H1 (cell line): ENCODE results near the gene ARRDC1. TPM values are rescaled to one million over a fixed set of nuclear protein-coding genes. Genes with fewer than 3 reads are reported as not detected.

Source experiments
- CTCF ChIA-PET: fragments of 300-600 bp; sonication (Branson Sonifier 250); formaldehyde crosslinking; loops from one replicate; lab custom pipeline; 2021; ENCODE audit not compliant: partially characterized antibody; lab: Charles Lee
- POLR2A ChIA-PET: fragments of 300-600 bp; sonication (Branson Sonifier 250); formaldehyde crosslinking; loops from one replicate; lab custom pipeline; 2021; ENCODE audit warnings: inconsistent platforms; ENCODE audit not compliant: partially characterized antibody; lab: Charles Lee
- DNase-seq, 2 experiments: peaks; one replicate each; pipeline versions ENCODE4 v3.0.0 to v3.0.0-alpha.2; 2010 to 2022; ENCODE audit warnings: low spot score in 2 of 2, low read depth in 1 of 2, mixed read lengths in 1 of 2
- FAIRE-seq: peaks from 2 replicates; lab custom pipeline; 2011; peaks lifted over from hg19 to GRCh38; lab: Jason Lieb, UNC
- H2AFZ ChIP-seq: 2 replicates; pipeline ENCODE4 v1.8.1; 2012; ENCODE audit warnings: low read length, inconsistent platforms
- H2AK5ac ChIP-seq: 2 replicates; pipeline ENCODE4 v1.6.1; 2013; ENCODE audit warnings: low read depth, low read length
- H2BK120ac ChIP-seq: replicated peaks from 2 replicates; pipeline ENCODE3; 2013; ENCODE audit warnings: low read depth, low read length, inconsistent platforms
- H2BK12ac ChIP-seq: 2 replicates; pipeline ENCODE4 v1.6.1; 2013; ENCODE audit warnings: low read depth, low read length
- H2BK15ac ChIP-seq: 2 replicates; pipeline ENCODE4 v1.6.1; 2013; ENCODE audit warnings: low read length
- H2BK20ac ChIP-seq: 2 replicates; pipeline ENCODE4 v1.6.1; 2013; ENCODE audit warnings: low read length
- H2BK5ac ChIP-seq: 2 replicates; pipeline ENCODE4 v1.6.1; 2013; ENCODE audit warnings: low read depth, low read length
- H3K14ac ChIP-seq: 2 replicates; pipeline ENCODE4 v1.6.1; 2013; ENCODE audit warnings: inconsistent platforms; ENCODE audit not compliant: insufficient read length
- H3K18ac ChIP-seq: 2 replicates; pipeline ENCODE4 v1.6.1; 2013; ENCODE audit warnings: low read length; ENCODE audit errors: extremely low read depth
- H3K23ac ChIP-seq: 2 replicates; pipeline ENCODE4 v1.6.1; 2013; ENCODE audit warnings: inconsistent platforms; ENCODE audit not compliant: insufficient read length
- H3K23me2 ChIP-seq: 2 replicates; pipeline ENCODE4 v1.6.1; 2013; ENCODE audit warnings: low read depth, low read length
- H3K27ac ChIP-seq: 2 replicates; pipeline ENCODE4 v1.6.1; 2011; ENCODE audit warnings: low read depth, low read length, inconsistent platforms
- H3K27me3 ChIP-seq, 4 experiments: replicated peaks in 1 of 4; 1 replicate in 1 of 4; 2 replicates in 3 of 4; pipeline versions ENCODE4 v1.6.1 to v1.8.1; 2011 to 2013; ENCODE audit warnings: low read length in 3 of 4, mild to moderate bottlenecking in 3 of 4, inconsistent platforms in 2 of 4, mixed read lengths in 2 of 4, moderate library complexity in 1 of 4; ENCODE audit not compliant: control insufficient read depth in 3 of 4, insufficient read depth in 3 of 4; ENCODE audit errors: extremely low read depth in 1 of 4
- H3K36me3 ChIP-seq, 4 experiments: 2 replicates each; pipeline versions ENCODE4 v1.6.1 to v1.8.1; 2011 to 2013; ENCODE audit warnings: mild to moderate bottlenecking in 4 of 4, low read length in 3 of 4, moderate library complexity in 2 of 4, control low read depth in 1 of 4, inconsistent platforms in 1 of 4; ENCODE audit not compliant: insufficient read depth in 4 of 4, control insufficient read depth in 2 of 4
- H3K4ac ChIP-seq: replicated peaks from 2 replicates; pipeline ENCODE3; 2013; ENCODE audit warnings: low read length, low read depth, mixed read lengths, inconsistent platforms; ENCODE audit not compliant: insufficient read length
- H3K4me1 ChIP-seq, 4 experiments: replicated peaks in 1 of 4; 1 replicate in 1 of 4; 2 replicates in 3 of 4; pipeline versions ENCODE4 v1.6.1 to v1.8.1; 2011 to 2013; ENCODE audit warnings: low read length in 3 of 4, inconsistent platforms in 2 of 4, mixed read lengths in 1 of 4; ENCODE audit not compliant: insufficient read depth in 4 of 4, control insufficient read depth in 3 of 4
- H3K4me2 ChIP-seq, 2 experiments: 2 replicates each; pipeline versions ENCODE4 v1.6.1 to v1.8.1; 2011 to 2013; ENCODE audit warnings: low read depth in 2 of 2, low read length in 2 of 2, control low read depth in 1 of 2, inconsistent platforms in 1 of 2, mild to moderate bottlenecking in 1 of 2; ENCODE audit not compliant: insufficient read depth in 1 of 2
- H3K4me3 ChIP-seq, 4 experiments: fragments of 200-600, 300-600 bp in 1 of 4; sonication (generic), shearing (Covaris generic), sonication (Bioruptor Twin) in 1 of 4; 2 replicates each; pipeline versions ENCODE4 v1.5.1 to v1.8.1; 2011 to 2016; ENCODE audit warnings: low read length in 4 of 4, low read depth in 3 of 4, control low read depth in 2 of 4, inconsistent platforms in 2 of 4, mild to moderate bottlenecking in 2 of 4, mixed read lengths in 1 of 4, moderate library complexity in 1 of 4; ENCODE audit not compliant: insufficient read depth in 2 of 4; ENCODE audit errors: extremely low read depth in 1 of 4
- H3K56ac ChIP-seq: replicated peaks from 2 replicates; pipeline ENCODE3; 2013; ENCODE audit warnings: low read depth, mild to moderate bottlenecking, mixed read lengths, low read length, inconsistent platforms; ENCODE audit not compliant: insufficient read length
- H3K79me1 ChIP-seq: 2 replicates; pipeline ENCODE4 v1.6.1; 2013; ENCODE audit warnings: low read depth, low read length, control low read depth
- H3K79me2 ChIP-seq, 2 experiments: 2 replicates each; pipeline versions ENCODE4 v1.6.1 to v1.8.1; 2012 to 2013; ENCODE audit warnings: low read length in 2 of 2, mild to moderate bottlenecking in 2 of 2, inconsistent platforms in 1 of 2; ENCODE audit not compliant: insufficient read depth in 2 of 2, control insufficient read depth in 1 of 2
- H3K9ac ChIP-seq, 4 experiments: replicated peaks in 1 of 4; 1 replicate in 1 of 4; 2 replicates in 3 of 4; pipeline versions ENCODE4 v1.6.1 to v1.8.1; 2011 to 2013; ENCODE audit warnings: low read depth in 3 of 4, low read length in 3 of 4, control low read depth in 2 of 4, mild to moderate bottlenecking in 2 of 4, moderate library complexity in 2 of 4, inconsistent platforms in 1 of 4; ENCODE audit errors: extremely low read depth in 1 of 4
- H3K9me3 ChIP-seq, 2 experiments: 2 replicates each; pipeline versions ENCODE4 v1.6.1 to v1.8.1; 2012 to 2013; ENCODE audit warnings: mild to moderate bottlenecking in 2 of 2, moderate library complexity in 2 of 2, control low read depth in 1 of 2, inconsistent platforms in 1 of 2, low read depth in 1 of 2, low read length in 1 of 2, mixed read lengths in 1 of 2; ENCODE audit not compliant: insufficient read depth in 2 of 2
- H4K20me1 ChIP-seq, 2 experiments: replicated peaks in 1 of 2; 2 replicates each; pipeline versions ENCODE3 to v1.8.1; 2011 to 2013; ENCODE audit warnings: inconsistent platforms in 2 of 2, low read length in 2 of 2, mild to moderate bottlenecking in 1 of 2; ENCODE audit not compliant: insufficient read depth in 2 of 2, control insufficient read depth in 1 of 2
- H4K5ac ChIP-seq: 2 replicates; pipeline ENCODE4 v1.6.1; 2013; ENCODE audit warnings: low read length, low read depth, mixed read lengths, inconsistent platforms; ENCODE audit not compliant: insufficient read length
- H4K8ac ChIP-seq: 2 replicates; pipeline ENCODE4 v1.8.0; 2013; ENCODE audit warnings: mild to moderate bottlenecking, moderate library complexity, low read length, inconsistent platforms; ENCODE audit not compliant: insufficient read depth; ENCODE audit errors: extremely low read depth
- H4K91ac ChIP-seq: replicated peaks from 2 replicates; pipeline ENCODE3; 2013; ENCODE audit warnings: low read length, mixed read lengths, inconsistent platforms; ENCODE audit not compliant: insufficient read length
- BACH1 ChIP-seq: IDR thresholded peaks from 2 replicates; pipeline ENCODE4 v1.6.1; 2012; ENCODE audit warnings: low read length, improper control_type of control experiment
- CREB1 ChIP-seq: IDR thresholded peaks from 2 replicates; pipeline ENCODE4 v1.6.1; 2012; ENCODE audit warnings: inconsistent platforms
- EGR1 ChIP-seq: IDR thresholded peaks from 2 replicates; pipeline ENCODE4 v1.6.1; 2011; ENCODE audit warnings: low read depth, low read length, borderline replicate concordance
- HDAC2 ChIP-seq, 2 experiments: fragments of 300-600 bp in 1 of 2; sonication (generic) in 1 of 2; IDR thresholded peaks; 2 replicates each; pipeline ENCODE4 v1.6.1; 2011 to 2012; ENCODE audit warnings: low read depth in 2 of 2, low read length in 2 of 2, mild to moderate bottlenecking in 2 of 2, moderate library complexity in 2 of 2, borderline replicate concordance in 1 of 2, inconsistent platforms in 1 of 2
- JUND ChIP-seq: IDR thresholded peaks from 2 replicates; pipeline ENCODE4 v1.6.1; 2011; ENCODE audit warnings: mild to moderate bottlenecking, improper control_type of control experiment, low read length
- NANOG ChIP-seq: IDR thresholded peaks from 2 replicates; pipeline ENCODE4 v1.6.1; 2011; ENCODE audit warnings: low read length, low read depth, mild to moderate bottlenecking, inconsistent platforms; ENCODE audit not compliant: insufficient read depth, poor library complexity, severe bottlenecking
- PHF8 ChIP-seq: fragments of 200-600 bp; sonication (generic); conservative IDR thresholded peaks from 2 replicates; pipeline ENCODE4 v1.7.1; 2012; ENCODE audit warnings: low read depth, mild to moderate bottlenecking, inconsistent platforms, low read length, moderate library complexity
- POLR2A ChIP-seq, 2 experiments: IDR thresholded peaks; 1 replicate in 1 of 2; 2 replicates in 1 of 2; pipeline ENCODE4 v1.6.1; 2011; ENCODE audit warnings: low read depth in 2 of 2, low read length in 2 of 2, mild to moderate bottlenecking in 2 of 2; ENCODE audit errors: control extremely low read depth in 1 of 2
- RAD21 ChIP-seq, 2 experiments: IDR thresholded peaks in 1 of 2; conservative IDR thresholded peaks in 1 of 2; 2 replicates each; pipeline ENCODE4 v1.6.1; 2011; ENCODE audit warnings: low read depth in 2 of 2, low read length in 2 of 2, improper control_type of control experiment in 1 of 2, inconsistent platforms in 1 of 2, mild to moderate bottlenecking in 1 of 2, moderate library complexity in 1 of 2
- SP4 ChIP-seq: IDR thresholded peaks from 2 replicates; pipeline ENCODE4 v1.6.1; 2012; ENCODE audit warnings: low read length, inconsistent platforms
- SRF ChIP-seq: IDR thresholded peaks from 2 replicates; pipeline ENCODE4 v1.6.1; 2011; ENCODE audit warnings: mild to moderate bottlenecking, low read depth, low read length, moderate library complexity
- WGBS, 2 experiments: shearing (Covaris generic) in 1 of 2; methylation state at CpG; one replicate each; pipeline versions ENCODE4 v1.1.6 to v1.1.7; 2013 to 2015; ENCODE audit warnings: low lambda C conversion rate in 2 of 2, mixed read lengths in 2 of 2, inconsistent platforms in 1 of 2, low coverage in 1 of 2, missing lambda C conversion rate in 1 of 2; ENCODE audit not compliant: insufficient replicate concordance in 2 of 2, insufficient coverage in 1 of 2, insufficient read length in 1 of 2; ENCODE audit errors: extremely low coverage in 1 of 2, missing lambda C conversion rate in 1 of 2; 5-methylcytosine and 5-hydroxymethylcytosine counted together
- polyA plus RNA-seq, 7 experiments: library from polyadenylated mRNA; depleted of rRNA in 3 of 7; stranded (reverse) in 5 of 7; unstranded in 2 of 7; fragments of >200 nt in 5 of 7; fragments of 200-250 nt in 2 of 7; gene quantifications; 1 replicate in 5 of 7; 2 replicates in 1 of 7; 4 replicates in 1 of 7; pipeline versions ENCODE4 v1.2.1 to v1.2.3, GENCODE V29; 2011 to 2013; ENCODE audit warnings: missing spikeins in 2 of 7, mixed read lengths in 2 of 7
- total RNA-seq: library from RNA; stranded (reverse); fragmentation: NEBNext Ultra II Directional; extraction: Animal tissue kit (Norgen Biotek cat#: 25700); gene quantifications from 2 replicates; pipeline ENCODE4 v1.2.1, GENCODE V29; 2021

ARRDC1 gene
- total and polyA plus RNA-seq, 2 of the 8 experiments (the other 6 are each of a cell fraction or from before 2014, with no cell fraction given) = 22.0 to 58.4 TPM

GRCh38 chr9:137607141-137607857, 1.8 kb downstream of the ARRDC1 start:
- 92% methylated on average over 14 of the region's 17 CpGs; no CpG with 5 or more reads in 1 of the 2 experiments for whole genome bisulfite sequencing, 2 experiments
- FAIRE-seq = no peak
- H4K8ac ChIP-seq = no peak overlapping the region

More at GRCh38 chr9:137607141-137607857, 1.8 kb downstream of the ARRDC1 start:
- H2BK15ac ChIP-seq = no peak overlapping the region; the same call in 1 of the 2 replicates
- H3K27me3 ChIP-seq = peaks cover 0 to 9% (median 2%) of the 10 kb centered on the region in 4 experiments; a peak in 2 of 7 replicates
- H3K4me1 ChIP-seq = peaks cover 0 to 22% (median 12%) of the 10 kb centered on the region in 4 experiments; a peak in 6 of 7 replicates
- POLR2A ChIA-PET = interaction anchor here (0.8 to 3.9 kb wide), 6 partner anchors 10 to 55 kb away, joined by 3 to 25 read pairs (median 4); partner anchors contain the start of gene EHMT1
- H3K36me3 ChIP-seq = no peaks in the 10 kb centered on the region
- H3K4me2 ChIP-seq = peak overlapping the region; percentile 42 to 78; a peak in 2 of 4 replicates
- DNase-seq = no peak
- H2BK20ac ChIP-seq = no peak overlapping the region
- no peak overlapping the region for H3K9ac ChIP-seq
- no peak overlapping the region; the same call in 1 of the 2 replicates for H2BK5ac ChIP-seq
- no peaks in the 10 kb centered on the region for H3K79me1 ChIP-seq
- TF ChIP-seq EGR1 (no peak), POLR2A (IDR thresholded peaks at IDR 0.05; ENCODE audit: control extremely low read depth in 1 of 2, low read depth in 2 of 2, low read length in 2 of 2) (no peak), JUND (no peak), SRF (no peak), BACH1 (no peak), CREB1 (no peak), NANOG (no peak), SP4 (no peak), PHF8 (no peak), HDAC2 (IDR thresholded peaks at IDR 0.05; ENCODE audit: borderline replicate concordance in 1 of 2, low read depth in 2 of 2, low read length in 2 of 2) (no peak), RAD21 (IDR thresholded peaks at IDR 0.05 in 1 of 2, conservative IDR thresholded peaks at IDR 0.05 in 1 of 2; ENCODE audit: low read depth in 2 of 2, low read length in 2 of 2) (no peak)
- TF ChIP-seq, all 59 proteins: peak for 0
- CTCF ChIA-PET = interaction anchor here (0.7 to 3.5 kb wide), 6 partner anchors 10 to 64 kb away, joined by 3 to 20 read pairs (median 4); partner anchors contain the start of gene EHMT1
- no peak overlapping the region for H3K18ac ChIP-seq
- no peak overlapping the region for H2AFZ ChIP-seq
- no peak overlapping the region for H3K27ac ChIP-seq
- no peak overlapping the region for H3K14ac ChIP-seq
- peaks cover 4% of the 10 kb centered on the region; the same call in 1 of the 2 replicates for H3K23me2 ChIP-seq
- peaks cover 0 to 7% of the 10 kb centered on the region in 2 experiments; a peak in 1 of 4 replicates for H3K79me2 ChIP-seq
- no peak overlapping the region for H3K56ac ChIP-seq
- no peak overlapping the region for H4K5ac ChIP-seq
- H4K91ac ChIP-seq = no peak overlapping the region
- H3K9me3 ChIP-seq = no peaks in the 10 kb centered on the region
- H2BK12ac ChIP-seq = no peak overlapping the region
- H3K23ac ChIP-seq = no peak overlapping the region
- H3K4ac ChIP-seq = no peak overlapping the region
- H2AK5ac ChIP-seq = no peak overlapping the region; the same call in 1 of the 2 replicates
- no peak overlapping the region for H2BK120ac ChIP-seq
- peaks cover 9 to 21% of the 10 kb centered on the region in 2 experiments for H4K20me1 ChIP-seq
- H3K4me3 ChIP-seq = peak overlapping the region in 1 of 4 experiments; percentile 84; a peak in 1 of 8 replicates
